ENCODE data around the gene ATAD2B.

DNA sequence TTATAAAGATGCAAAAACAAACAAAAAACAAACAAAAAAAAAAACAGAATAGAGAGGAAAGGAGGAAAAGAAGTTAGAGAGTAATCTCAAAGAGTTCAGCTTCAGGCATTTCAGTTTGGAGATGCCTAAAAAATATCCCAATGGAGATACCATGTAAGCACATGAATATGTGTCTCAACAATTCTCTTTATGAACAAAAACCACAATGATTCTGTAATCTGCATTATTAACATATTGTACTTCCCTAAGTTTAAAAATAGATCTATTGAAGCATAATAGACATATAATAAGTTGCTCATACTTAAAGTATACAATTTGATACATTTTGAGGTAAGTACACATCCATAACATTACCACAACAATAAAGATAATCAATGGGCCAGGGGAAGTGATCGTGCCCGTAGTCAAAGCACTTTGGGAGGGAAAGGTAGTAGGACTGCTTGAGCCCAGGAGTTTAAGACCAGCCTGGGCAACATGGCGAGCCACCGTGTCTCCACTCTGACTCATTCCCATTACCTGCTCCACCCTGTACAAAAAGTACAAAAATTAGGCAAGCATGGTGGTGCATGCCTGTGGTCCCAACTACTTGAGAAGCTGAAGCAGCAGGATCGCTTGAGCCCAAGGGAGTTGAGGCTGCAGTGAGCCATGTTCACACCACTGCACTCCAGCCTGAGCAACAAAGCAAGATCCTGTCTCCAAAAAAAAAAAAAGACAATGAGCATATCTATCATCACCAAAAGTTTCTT is 158.9 kb downstream of the ATAD2B start:
- TF ChIP-seq, protein P1, sequence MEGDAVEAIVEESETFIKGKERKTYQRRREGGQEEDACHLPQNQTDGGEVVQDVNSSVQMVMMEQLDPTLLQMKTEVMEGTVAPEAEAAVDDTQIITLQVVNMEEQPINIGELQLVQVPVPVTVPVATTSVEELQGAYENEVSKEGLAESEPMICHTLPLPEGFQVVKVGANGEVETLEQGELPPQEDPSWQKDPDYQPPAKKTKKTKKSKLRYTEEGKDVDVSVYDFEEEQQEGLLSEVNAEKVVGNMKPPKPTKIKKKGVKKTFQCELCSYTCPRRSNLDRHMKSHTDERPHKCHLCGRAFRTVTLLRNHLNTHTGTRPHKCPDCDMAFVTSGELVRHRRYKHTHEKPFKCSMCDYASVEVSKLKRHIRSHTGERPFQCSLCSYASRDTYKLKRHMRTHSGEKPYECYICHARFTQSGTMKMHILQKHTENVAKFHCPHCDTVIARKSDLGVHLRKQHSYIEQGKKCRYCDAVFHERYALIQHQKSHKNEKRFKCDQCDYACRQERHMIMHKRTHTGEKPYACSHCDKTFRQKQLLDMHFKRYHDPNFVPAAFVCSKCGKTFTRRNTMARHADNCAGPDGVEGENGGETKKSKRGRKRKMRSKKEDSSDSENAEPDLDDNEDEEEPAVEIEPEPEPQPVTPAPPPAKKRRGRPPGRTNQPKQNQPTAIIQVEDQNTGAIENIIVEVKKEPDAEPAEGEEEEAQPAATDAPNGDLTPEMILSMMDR (IDR thresholded peaks at IDR 0.05 in 8 of 11, conservative IDR thresholded peaks at IDR 0.05 in 3 of 11), result no peak
- TF ChIP-seq POLR2A (IDR thresholded peaks at IDR 0.05), result no peak
